GM19395 (cell line): ENCODE measurements around the gene RPS17.
"Not testable (repeated sequence)": the region's sequence is repeated elsewhere in the genome, so short reads cannot be mapped to it uniquely, and the experiment has no call there.

Experiments
- ATAC-seq: cut with Tn5 transposase; IDR thresholded peaks from one replicate; pipeline ENCODE4 v1.9.1; 2021; ENCODE audit warnings: mild to moderate bottlenecking, moderate library complexity; ENCODE audit not compliant: unreplicated experiment

RPS17 gene

GRCh38 chr15:82513587-82513986, 26.7 kb downstream of the RPS17 start:
- ATAC-seq, result not testable (repeated sequence)

GRCh38 chr15:82507693-82508092, 32.6 kb downstream of the RPS17 start:
- not testable (repeated sequence) for ATAC-seq

GRCh38 chr15:82507087-82507486, 33.2 kb downstream of the RPS17 start:
- ATAC-seq, result not testable (repeated sequence)

GRCh38 chr15:82505842-82506241, 34.4 kb downstream of the RPS17 start:
- ATAC-seq, result not testable (repeated sequence)

- ATAC-seq, result not testable (repeated sequence)
These were observed 36.2 kb downstream of the RPS17 start for GRCh38 chr15:82504074-82504473.

- not testable (repeated sequence) for ATAC-seq
These were observed 37.4 kb downstream of the RPS17 start for GRCh38 chr15:82502700-82503339.

- not testable (repeated sequence) for ATAC-seq
These were observed 39.5 kb downstream of the RPS17 start for GRCh38 chr15:82500772-82501171.

- ATAC-seq, result not testable (repeated sequence)
These were observed 42.3 kb downstream of the RPS17 start for GRCh38 chr15:82497978-82498377.

- ATAC-seq, result not testable (repeated sequence)
These were observed 52.0 kb downstream of the RPS17 start for GRCh38 chr15:82488250-82488649.

GRCh38 chr15:82487045-82487444, 53.2 kb downstream of the RPS17 start:
- not testable (repeated sequence) for ATAC-seq
